HCT116 (cell line): Measurements from ENCODE around the gene SEMG1. TPM values are rescaled to one million over a fixed set of nuclear protein-coding genes. Genes with fewer than 3 reads are reported as not detected.

Source experiments
- ATAC-seq: fragments of 200-7000 bp; cut with Tn5 transposase; 2 replicates; pipeline ENCODE4 v1.9.1; 2020; ENCODE audit warnings: mild to moderate bottlenecking, moderate library complexity
- BruUV-seq: library from RNA; stranded (reverse); fragments of 400-500 nt; replicated peaks from 2 replicates; lab custom pipeline; 2021; lab: Mats Ljungman, UMichigan
- CTCF ChIA-PET: fragments of 300-600 bp; sonication (Branson Sonifier 250); formaldehyde crosslinking; loops from one replicate; lab custom pipeline; 2021; ENCODE audit warnings: antibody characterized with exemption; lab: Charles Lee
- POLR2A ChIA-PET: fragments of 300-600, 350-600 bp; sonication (Branson Sonifier 250); formaldehyde crosslinking; loops from one replicate; lab custom pipeline; 2021; ENCODE audit warnings: antibody characterized with exemption; lab: Charles Lee
- RAD21 ChIA-PET, 2 experiments: fragments of 300-600 bp; sonication (Branson Sonifier 250); formaldehyde crosslinking; loops; one replicate each; lab custom pipeline; 2023; ENCODE audit warnings: low total read pairs in 2 of 2; ENCODE audit not compliant: uncharacterized antibody in 2 of 2, unreplicated experiment in 2 of 2, low non-redundant PET in 1 of 2; lab: Charles Lee
- DNase-seq: peaks from one replicate; pipeline ENCODE4 v3.0.0-alpha.2; 2010; ENCODE audit warnings: low read depth, low spot score
- H2AFZ ChIP-seq: fragments of 200-600 bp; shearing (Covaris generic), sonication (generic); 2 replicates; pipeline ENCODE4 v1.6.1; 2017; ENCODE audit warnings: low read depth, mixed run types, mixed read lengths, antibody characterized with exemption, low read length; ENCODE audit not compliant: poor library complexity, severe bottlenecking
- H3K27ac ChIP-seq: 2 replicates; pipeline ENCODE4 v1.5.1; 2012; ENCODE audit warnings: low read depth, low read length
- H3K27me3 ChIP-seq: fragments of 200-600 bp; sonication (generic); 2 replicates; pipeline ENCODE4 v1.6.1; 2016; ENCODE audit warnings: mixed run types, low read length, mixed read lengths; ENCODE audit not compliant: insufficient read depth
- H3K36me3 ChIP-seq, 2 experiments: fragments of 200-500 bp in 1 of 2; fragments of 200-600 bp in 1 of 2; sonication (Bioruptor generic) in 1 of 2; sonication (generic) in 1 of 2; 2 replicates each; pipeline versions ENCODE4 v1.5.1 to v1.6.1; 2014 to 2016; ENCODE audit warnings: low read length in 2 of 2, inconsistent platforms in 1 of 2, mixed read lengths in 1 of 2, mixed run types in 1 of 2; ENCODE audit not compliant: insufficient read depth in 2 of 2, control insufficient read depth in 1 of 2
- H3K4me1 ChIP-seq, 2 experiments: fragments of 200-600 bp in 1 of 2; sonication (generic) in 1 of 2; 2 replicates each; pipeline versions ENCODE4 v1.5.1 to v1.6.1; 2012 to 2017; ENCODE audit warnings: low read length in 2 of 2, inconsistent platforms in 1 of 2, mild to moderate bottlenecking in 1 of 2, mixed read lengths in 1 of 2, mixed run types in 1 of 2, moderate library complexity in 1 of 2; ENCODE audit not compliant: insufficient read depth in 2 of 2, control insufficient read depth in 1 of 2
- H3K4me2 ChIP-seq: fragments of 200-600 bp; sonication (generic); 2 replicates; pipeline ENCODE4 v1.6.1; 2017; ENCODE audit warnings: mixed run types, low read length, mixed read lengths
- H3K4me3 ChIP-seq, 2 experiments: fragments of 200-600 bp in 1 of 2; sonication (generic) in 1 of 2; replicated peaks in 1 of 2; 2 replicates each; pipeline ENCODE4 v1.5.1; 2011 to 2016; ENCODE audit warnings: low read length in 2 of 2, control low read depth in 1 of 2, low read depth in 1 of 2, mild to moderate bottlenecking in 1 of 2, mixed read lengths in 1 of 2, mixed run types in 1 of 2
- H3K79me2 ChIP-seq: fragments of 200-600 bp; sonication (generic); 2 replicates; pipeline ENCODE4 v1.6.1; 2017; ENCODE audit warnings: mild to moderate bottlenecking, mixed run types, low read length, moderate library complexity, mixed read lengths; ENCODE audit not compliant: insufficient read depth
- H3K9ac ChIP-seq: fragments of 200-600 bp; sonication (generic); 2 replicates; pipeline ENCODE4 v1.6.1; 2016; ENCODE audit warnings: low read length, mixed read lengths
- H3K9me2 ChIP-seq: fragments of 200-600 bp; sonication (generic), shearing (Covaris generic); 2 replicates; pipeline ENCODE4 v1.6.1; 2017; ENCODE audit warnings: mixed run types, mild to moderate bottlenecking, moderate library complexity; ENCODE audit not compliant: insufficient read depth
- H3K9me3 ChIP-seq, 2 experiments: fragments of 200-500 bp in 1 of 2; fragments of 200-600 bp in 1 of 2; sonication (Bioruptor generic) in 1 of 2; sonication (generic) in 1 of 2; 2 replicates each; pipeline ENCODE4 v1.6.1; 2014 to 2017; ENCODE audit warnings: low read length in 2 of 2, mixed read lengths in 2 of 2, inconsistent platforms in 1 of 2, low read depth in 1 of 2, mild to moderate bottlenecking in 1 of 2, mixed run types in 1 of 2, moderate library complexity in 1 of 2; ENCODE audit not compliant: control insufficient read depth in 1 of 2, insufficient read depth in 1 of 2
- H4K20me1 ChIP-seq: fragments of 200-600 bp; sonication (generic), shearing (Covaris generic); 2 replicates; pipeline ENCODE4 v1.6.1; 2017; ENCODE audit warnings: mixed run types, mild to moderate bottlenecking, moderate library complexity; ENCODE audit not compliant: insufficient read depth
- CEBPB ChIP-seq: IDR thresholded peaks from 2 replicates; pipeline ENCODE4 v1.6.1; 2012; ENCODE audit warnings: low read depth
- EGR1 ChIP-seq: IDR thresholded peaks from 2 replicates; pipeline ENCODE4 v1.6.1; 2012; ENCODE audit warnings: low read depth
- ELF1 ChIP-seq: IDR thresholded peaks from 2 replicates; pipeline ENCODE4 v1.6.1; 2012; ENCODE audit warnings: low read depth, borderline replicate concordance
- EZH2 ChIP-seq: fragments of 200-600 bp; sonication (generic); IDR thresholded peaks from 2 replicates; pipeline ENCODE4 v1.6.1; 2017; ENCODE audit warnings: antibody characterized with exemption, mixed run types
- EZH2phosphoT487 ChIP-seq: fragments of 200-600 bp; IDR thresholded peaks from 2 replicates; pipeline ENCODE4 v1.6.1; 2018; ENCODE audit warnings: antibody characterized with exemption, borderline replicate concordance
- FOSL1 ChIP-seq: IDR thresholded peaks from 2 replicates; pipeline ENCODE4 v1.6.1; 2012; ENCODE audit warnings: low read depth
- JUND ChIP-seq: IDR thresholded peaks from 2 replicates; pipeline ENCODE4 v1.6.1; 2012
- MAX ChIP-seq: IDR thresholded peaks from 2 replicates; pipeline ENCODE4 v1.6.1; 2012
- POLR2A ChIP-seq: IDR thresholded peaks from 2 replicates; pipeline ENCODE4 v1.7.0; 2011; ENCODE audit warnings: borderline replicate concordance; ENCODE audit not compliant: insufficient read depth, insufficient read length; ENCODE audit errors: extremely low read depth
- RAD21 ChIP-seq: IDR thresholded peaks from 2 replicates; pipeline ENCODE4 v1.6.1; 2012; ENCODE audit warnings: low read depth, mild to moderate bottlenecking
- REST ChIP-seq: IDR thresholded peaks from 2 replicates; pipeline ENCODE4 v1.6.1; 2012; ENCODE audit warnings: low read depth
- SRF ChIP-seq: IDR thresholded peaks from 2 replicates; pipeline ENCODE4 v1.6.1; 2012; ENCODE audit warnings: low read depth
- ZBTB33 ChIP-seq: IDR thresholded peaks from 2 replicates; pipeline ENCODE4 v1.6.1; 2011; ENCODE audit warnings: mild to moderate bottlenecking, low read length, moderate library complexity; ENCODE audit not compliant: insufficient replicate concordance; ENCODE audit errors: extremely low read depth
- ZFX ChIP-seq: fragments of 450-650 bp; IDR thresholded peaks from 2 replicates; pipeline ENCODE4 v1.6.1; 2017
- intact Hi-C: fragments of 100-400 bp; cut with micrococcal nuclease; formaldehyde crosslinking; loops from 2 replicates; pipeline ENCODE4 v1.10.0; 2022
- total RNA-seq: library from RNA; stranded (reverse); gene quantifications from one replicate; pipeline ENCODE4 v1.2.1, GENCODE V29; 2021; ENCODE audit not compliant: unreplicated experiment

The SEMG1 gene
- total RNA-seq, 1 experiment from 2014 or later = not detected

- BruUV-seq = no TSS peak
- CTCF ChIA-PET = interaction anchor here (1.2 to 2.3 kb wide), 5 partner anchors 23 to 119 kb away, joined by 3 to 28 read pairs (median 12); partner anchors contain the start of gene SEMG1
Observed at GRCh38 chr20:45230631-45231030, 23.8 kb downstream of the SEMG1 start.

More at GRCh38 chr20:45230631-45231030, 23.8 kb downstream of the SEMG1 start:
- Histone ChIP-seq H3K36me3 (no peaks in the 10 kb centered on the region), H2AFZ (no peak overlapping the region), H3K4me2 (no peak overlapping the region), H4K20me1 (no peaks in the 10 kb centered on the region), H3K9me3 (no peaks in the 10 kb centered on the region), H3K79me2 (no peaks in the 10 kb centered on the region), H3K9ac (no peak overlapping the region), H3K4me3 (no peak overlapping the region), H3K27ac (no peak overlapping the region), H3K9me2 (no peaks in the 10 kb centered on the region), H3K4me1 (peaks cover 0 to 6% of the 10 kb centered on the region in 2 experiments; a peak in 2 of 4 replicates), H3K27me3 (0 out of 2 replicates have a peak, but pooled peaks cover 4% of the 10 kb centered on the region)
- ChIA-PET POLR2A (no interaction called here), RAD21 (no interaction called here)
- no peak for TF ChIP-seq ZBTB33
- TF ChIP-seq EZH2phosphoT487 = no peak
- TF ChIP-seq CEBPB = no peak
- no peak for TF ChIP-seq REST
- TF ChIP-seq SRF = no peak
- no peak for TF ChIP-seq RAD21
- TF ChIP-seq ZFX = no peak
- no peak for TF ChIP-seq EZH2
- TF ChIP-seq EGR1 = no peak
- TF ChIP-seq ELF1 = no peak
- no peak for TF ChIP-seq JUND
- TF ChIP-seq FOSL1 = no peak
- TF ChIP-seq MAX = no peak
- no peak for TF ChIP-seq POLR2A
- intact Hi-C loops = no loop called here
- DNase-seq (no peak), ATAC-seq (no peak)
